Type B pancreatic cell (in vitro differentiated cells): ENCODE measurements around the gene SULT4A1. TPM values are rescaled to one million over a fixed set of nuclear protein-coding genes. Genes with fewer than 3 reads are reported as not detected.
"Not testable (repeated sequence)": the region's sequence is repeated elsewhere in the genome, so short reads cannot be mapped to it uniquely, and the experiment has no call there.

Experiments
- DNase-seq: peaks from one replicate; pipeline ENCODE4 v3.0.0; 2021; ENCODE audit warnings: mixed read lengths; ENCODE audit not compliant: unreplicated experiment; ENCODE audit errors: extremely low spot score
- H3K27ac Mint-ChIP-seq: 2 replicates; pipeline ENCODE4 v1.8.0; 2021; ENCODE audit warnings: mild to moderate bottlenecking, mixed read lengths
- H3K27me3 Mint-ChIP-seq: 2 replicates; pipeline ENCODE4 v1.8.0; 2021; ENCODE audit warnings: mixed read lengths
- H3K36me3 Mint-ChIP-seq: 2 replicates; pipeline ENCODE4 v1.8.0; 2021; ENCODE audit warnings: mixed read lengths
- H3K4me1 Mint-ChIP-seq: one replicate; pipeline ENCODE4 v1.8.0; 2021; ENCODE audit warnings: mixed read lengths; ENCODE audit not compliant: unreplicated experiment
- H3K4me3 Mint-ChIP-seq: 2 replicates; pipeline ENCODE4 v1.8.0; 2021; ENCODE audit warnings: mild to moderate bottlenecking, mixed read lengths
- H3K9me3 Mint-ChIP-seq: 2 replicates; pipeline ENCODE4 v1.8.0; 2021; ENCODE audit warnings: mixed read lengths
- CTCF ChIP-seq: fragments of 200-600 bp; sonication (generic); conservative IDR thresholded peaks from 2 replicates; pipeline ENCODE4 v1.5.0; 2021; ENCODE audit warnings: antibody characterized with exemption, mild to moderate bottlenecking
- total RNA-seq: library from RNA; stranded (reverse); gene quantifications from 2 replicates; pipeline ENCODE4 v1.2.1, GENCODE V29; 2021; ENCODE audit warnings: low replicate concordance

The SULT4A1 gene
- total RNA-seq, 1 donor from 2014 or later, result 10.8 TPM

GRCh38 chr22:43876866-43877509, 14.7 kb upstream of the SULT4A1 start:
- TF ChIP-seq CTCF, result no peak
- Mint-ChIP-seq H3K9me3 (no peaks in the 10 kb centered on the region), H3K4me1 (no peaks in the 10 kb centered on the region), H3K36me3 (no peaks in the 10 kb centered on the region), H3K4me3 (no peak overlapping the region), H3K27me3 (peaks cover 53% of the 10 kb centered on the region), H3K27ac (no peak overlapping the region)
- DNase-seq, result no peak

- H3K27me3 Mint-ChIP-seq, result peaks cover 55% of the 10 kb centered on the region
- no peak for TF ChIP-seq CTCF
These were observed 7.5 kb upstream of the SULT4A1 start for GRCh38 chr22:43869799-43870198.

GRCh38 chr22:43869001-43869400, 6.7 kb upstream of the SULT4A1 start:
- H3K27ac Mint-ChIP-seq, DNase-seq, H3K4me1 Mint-ChIP-seq, H3K9me3 Mint-ChIP-seq, H3K36me3 Mint-ChIP-seq, H3K4me3 Mint-ChIP-seq: not testable (repeated sequence)
- peaks cover 57% of the 10 kb centered on the region for H3K27me3 Mint-ChIP-seq

More at GRCh38 chr22:43869799-43870198, 7.5 kb upstream of the SULT4A1 start:
- Mint-ChIP-seq H3K9me3 (no peaks in the 10 kb centered on the region), H3K4me1 (no peaks in the 10 kb centered on the region), H3K36me3 (no peaks in the 10 kb centered on the region), H3K27ac (no peak overlapping the region), H3K4me3 (no peak overlapping the region)
- DNase-seq, result no peak

GRCh38 chr22:43867839-43868635, 5.7 kb upstream of the SULT4A1 start:
- H3K4me1 Mint-ChIP-seq, result no peaks in the 10 kb centered on the region
- H3K27ac Mint-ChIP-seq, result no peak overlapping the region
- no peak overlapping the region for H3K4me3 Mint-ChIP-seq
- TF ChIP-seq CTCF, result no peak
- DNase-seq, result no peak
- no peaks in the 10 kb centered on the region for H3K36me3 Mint-ChIP-seq
- no peaks in the 10 kb centered on the region for H3K9me3 Mint-ChIP-seq
- H3K27me3 Mint-ChIP-seq, result peaks cover 56% of the 10 kb centered on the region

- H3K4me1 Mint-ChIP-seq, result peaks cover 5% of the 10 kb centered on the region
- H3K4me3 Mint-ChIP-seq, result peak overlapping the region; percentile 87
- DNase-seq, result no peak
- H3K9me3 Mint-ChIP-seq, result no peaks in the 10 kb centered on the region
- peak overlapping the region; percentile 86 for H3K27ac Mint-ChIP-seq
- TF ChIP-seq CTCF, result no peak
- H3K36me3 Mint-ChIP-seq, result no peaks in the 10 kb centered on the region
- H3K27me3 Mint-ChIP-seq, result peaks cover 48% of the 10 kb centered on the region
These were observed 529 bp upstream of the SULT4A1 start for GRCh38 chr22:43862882-43863202.

GRCh38 chr22:43861529-43861928, 784 bp downstream of the SULT4A1 start:
- H3K27ac Mint-ChIP-seq, result peak overlapping the region; percentile 82

More at GRCh38 chr22:43861529-43861928, 784 bp downstream of the SULT4A1 start:
- Mint-ChIP-seq H3K36me3 (no peaks in the 10 kb centered on the region), H3K9me3 (peaks cover 5% of the 10 kb centered on the region), H3K4me1 (peaks cover 5% of the 10 kb centered on the region), H3K27me3 (peaks cover 43% of the 10 kb centered on the region), H3K4me3 (peak overlapping the region; percentile 84)
- DNase-seq, result no peak
- no peak for TF ChIP-seq CTCF
